Measurements from ENCODE around the gene ICOSLG.
"Not testable (repeated sequence)": the region's sequence is repeated elsewhere in the genome, so short reads cannot be mapped to it uniquely, and the experiment has no call there.

Gene ICOSLG

GRCh38 chr21:44286086-44286715 lies 45.5 kb upstream of the ICOSLG start:
- Histone ChIP-seq H3K4me3 (ENCODE audit: severe bottlenecking) (no peak overlapping the region), H3K36me3 (ENCODE audit: low read depth) (no peaks in the 10 kb centered on the region), H3K27me3 (ENCODE audit: insufficient read depth, poor library complexity, severe bottlenecking) (peaks cover 3% of the 10 kb centered on the region), H3K9me3 (ENCODE audit: severe bottlenecking) (no peaks in the 10 kb centered on the region), H3K27ac (ENCODE audit: poor library complexity, severe bottlenecking) (no peak overlapping the region), H3K4me1 (ENCODE audit: insufficient read depth, poor library complexity, severe bottlenecking) (no peaks in the 10 kb centered on the region)
- DNase-seq (ENCODE audit: low spot score) (no peak), ATAC-seq (ENCODE audit: low read depth) (no peak)
- TF ChIP-seq CTCF (IDR thresholded peaks at IDR 0.05; ENCODE audit: poor library complexity, severe bottlenecking), result no peak

GRCh38 chr21:44285138-44285992 lies 44.6 kb upstream of the ICOSLG start, which contains the start of gene AIRE:
Gene AIRE, plus strand, starts transcription at chr21:44285876. Its CDS starts 131 bp downstream, at chr21:44286007.
- no peak within 1 kb of the TSS for H3K27ac ChIP-seq (ENCODE audit: poor library complexity, severe bottlenecking)
- H3K9me3 ChIP-seq (ENCODE audit: severe bottlenecking), result no peaks in the 10 kb centered on the region
- H3K4me3 ChIP-seq (ENCODE audit: severe bottlenecking), result no peak within 1 kb of the TSS
- peaks cover 3% of the 10 kb centered on the region for H3K27me3 ChIP-seq (ENCODE audit: insufficient read depth, poor library complexity, severe bottlenecking)
- no peak for TF ChIP-seq CTCF (IDR thresholded peaks at IDR 0.05; ENCODE audit: poor library complexity, severe bottlenecking)
- no peaks in the 10 kb centered on the region for H3K4me1 ChIP-seq (ENCODE audit: insufficient read depth, poor library complexity, severe bottlenecking)
- ATAC-seq (ENCODE audit: low read depth), result no peak; the same call in 2 of the 3 replicates
- no peaks in the 10 kb centered on the region for H3K36me3 ChIP-seq (ENCODE audit: low read depth)
- no peak for DNase-seq (ENCODE audit: low spot score)

- DNase-seq (ENCODE audit: low spot score) (no peak), ATAC-seq (ENCODE audit: low read depth) (no peak)
- no peak for TF ChIP-seq CTCF (IDR thresholded peaks at IDR 0.05; ENCODE audit: poor library complexity, severe bottlenecking)
- Histone ChIP-seq H3K27me3 (ENCODE audit: insufficient read depth, poor library complexity, severe bottlenecking) (peaks cover 3% of the 10 kb centered on the region), H3K4me3 (ENCODE audit: severe bottlenecking) (no peak overlapping the region), H3K27ac (ENCODE audit: poor library complexity, severe bottlenecking) (no peak overlapping the region), H3K36me3 (ENCODE audit: low read depth) (no peaks in the 10 kb centered on the region), H3K9me3 (ENCODE audit: severe bottlenecking) (no peaks in the 10 kb centered on the region), H3K4me1 (ENCODE audit: insufficient read depth, poor library complexity, severe bottlenecking) (no peaks in the 10 kb centered on the region)
Measured at GRCh38 chr21:44283948-44284347, 43.2 kb upstream of the ICOSLG start.

- not testable (repeated sequence) for H3K27me3 ChIP-seq (ENCODE audit: insufficient read depth, poor library complexity, severe bottlenecking); ATAC-seq (ENCODE audit: low read depth); H3K27ac ChIP-seq (ENCODE audit: poor library complexity, severe bottlenecking); DNase-seq (ENCODE audit: low spot score); H3K4me1 ChIP-seq (ENCODE audit: insufficient read depth, poor library complexity, severe bottlenecking); H3K9me3 ChIP-seq (ENCODE audit: severe bottlenecking); H3K4me3 ChIP-seq (ENCODE audit: severe bottlenecking); H3K36me3 ChIP-seq (ENCODE audit: low read depth)
Measured at GRCh38 chr21:44283211-44283785, 42.6 kb upstream of the ICOSLG start.

- ATAC-seq (ENCODE audit: low read depth), result no peak
- Histone ChIP-seq H3K27me3 (ENCODE audit: insufficient read depth, poor library complexity, severe bottlenecking) (peaks cover 3% of the 10 kb centered on the region), H3K36me3 (ENCODE audit: low read depth) (no peaks in the 10 kb centered on the region), H3K9me3 (ENCODE audit: severe bottlenecking) (no peaks in the 10 kb centered on the region), H3K4me1 (ENCODE audit: insufficient read depth, poor library complexity, severe bottlenecking) (no peaks in the 10 kb centered on the region), H3K4me3 (ENCODE audit: severe bottlenecking) (no peak overlapping the region), H3K27ac (ENCODE audit: poor library complexity, severe bottlenecking) (no peak overlapping the region)
- DNase-seq (ENCODE audit: low spot score), result no peak
- no peak for TF ChIP-seq CTCF (IDR thresholded peaks at IDR 0.05; ENCODE audit: poor library complexity, severe bottlenecking)
Measured at GRCh38 chr21:44282370-44282769, 41.6 kb upstream of the ICOSLG start.
